Thyroid gland (tissue), 4 donors: ENCODE measurements around the gene SCN7A.

Source experiments
- CTCF ChIP-seq, 6 experiments: fragments of 200-600 bp in 3 of 6; fragments of 450-650 bp in 3 of 6; sonication (generic) in 3 of 6; IDR thresholded peaks; one replicate each; pipeline ENCODE4 v1.5.1; 2016 to 2019; ENCODE audit warnings: antibody characterized with exemption in 6 of 6, mild to moderate bottlenecking in 2 of 6, inconsistent platforms in 1 of 6, moderate library complexity in 1 of 6
- POLR2A ChIP-seq, 2 donors: fragments of 450-650 bp; IDR thresholded peaks; one replicate each; pipeline ENCODE4 v1.6.1; 2017; ENCODE audit warnings: antibody characterized with exemption in 2 of 2, mild to moderate bottlenecking in 2 of 2, moderate library complexity in 1 of 2

- no peak for TF ChIP-seq CTCF (IDR thresholded peaks at IDR 0.05)
- TF ChIP-seq POLR2A (IDR thresholded peaks at IDR 0.05) = no peak
Observed at GRCh38 chr2:166472332-166472731, 21.7 kb downstream of the SCN7A start.
